ENCODE data around the gene PRKAG1.

Gene PRKAG1

GRCh38 chr12:49049566-49050224 lies 31.1 kb upstream of the PRKAG1 start:
- DNase-seq (ENCODE audit: low spot score) = no peak

GRCh38 chr12:49048953-49049352 lies 30.4 kb upstream of the PRKAG1 start:
- no peak for DNase-seq (ENCODE audit: low spot score)

- DNase-seq (ENCODE audit: low spot score) = no peak
These were observed 27.7 kb upstream of the PRKAG1 start for GRCh38 chr12:49046129-49046895.

GRCh38 chr12:49044660-49045059 lies 26.1 kb upstream of the PRKAG1 start:
- no peak for DNase-seq (ENCODE audit: low spot score)

GRCh38 chr12:49043856-49044258 lies 25.3 kb upstream of the PRKAG1 start:
- DNase-seq (ENCODE audit: low spot score) = no peak

GRCh38 chr12:49043241-49043640 lies 24.7 kb upstream of the PRKAG1 start:
- DNase-seq (ENCODE audit: low spot score) = no peak

- no peak for DNase-seq (ENCODE audit: low spot score)
These were observed 23.4 kb upstream of the PRKAG1 start for GRCh38 chr12:49041881-49042484.

GRCh38 chr12:49041036-49041880 lies 22.7 kb upstream of the PRKAG1 start:
- DNase-seq (ENCODE audit: low spot score) = no peak

GRCh38 chr12:49040364-49040855 lies 21.8 kb upstream of the PRKAG1 start:
- no peak for DNase-seq (ENCODE audit: low spot score)

GRCh38 chr12:49039421-49040363 lies 21.1 kb upstream of the PRKAG1 start:
- no peak for DNase-seq (ENCODE audit: low spot score)

- DNase-seq (ENCODE audit: low spot score) = no peak
These were observed 19.8 kb upstream of the PRKAG1 start for GRCh38 chr12:49038291-49038955.

- DNase-seq (ENCODE audit: low spot score) = no peak
These were observed 19.3 kb upstream of the PRKAG1 start for GRCh38 chr12:49037947-49038237.

GRCh38 chr12:49037111-49037946 lies 18.8 kb upstream of the PRKAG1 start:
- no peak for DNase-seq (ENCODE audit: low spot score)

GRCh38 chr12:49036029-49036428 lies 17.5 kb upstream of the PRKAG1 start:
- DNase-seq (ENCODE audit: low spot score) = no peak

- DNase-seq (ENCODE audit: low spot score) = no peak
These were observed 15.7 kb upstream of the PRKAG1 start for GRCh38 chr12:49034286-49034622.

GRCh38 chr12:49033611-49034285 lies 15.2 kb upstream of the PRKAG1 start:
- DNase-seq (ENCODE audit: low spot score) = peak; percentile 22

- DNase-seq (ENCODE audit: low spot score) = no peak
These were observed 14.3 kb upstream of the PRKAG1 start for GRCh38 chr12:49032679-49033447.

GRCh38 chr12:49032276-49032675 lies 13.7 kb upstream of the PRKAG1 start:
- no peak for DNase-seq (ENCODE audit: low spot score)
